GM23248 (cell line): ENCODE measurements around the gene CTDNEP1.
"Not testable (repeated sequence)": the region's sequence is repeated elsewhere in the genome, so short reads cannot be mapped to it uniquely, and the experiment has no call there.

Experiments used
- EZH2 ChIP-seq: fragments of 200-600 bp; sonication (generic); IDR thresholded peaks from 2 replicates; pipeline ENCODE4 v1.6.1; 2018; ENCODE audit warnings: antibody characterized with exemption, mild to moderate bottlenecking; ENCODE audit not compliant: insufficient read depth, poor library complexity, severe bottlenecking
- EZH2phosphoT487 ChIP-seq: fragments of 200-600 bp; sonication (generic); IDR thresholded peaks from 2 replicates; pipeline ENCODE4 v1.6.1; 2018; ENCODE audit warnings: antibody characterized with exemption, moderate library complexity, mild to moderate bottlenecking, low read depth; ENCODE audit not compliant: insufficient read depth

GRCh38 chr17:7243838-7244237 is 7.7 kb downstream of the CTDNEP1 start:
- TF ChIP-seq EZH2, EZH2phosphoT487: not testable (repeated sequence)
